Suppressor macrophage treated with lipopolysaccharide for 1 hour (primary cell): Measurements from ENCODE around the gene DLX5.
A peak's percentile ranks its signal among the peaks of the same experiment; 100 is the strongest.
"Not testable (repeated sequence)": the region's sequence is repeated elsewhere in the genome, so short reads cannot be mapped to it uniquely, and the experiment has no call there.

ENCODE experiments used
- DNase-seq, 3 donors: peaks; one replicate each; pipeline ENCODE4 v3.0.0-alpha.2; 2020 to 2022

DLX5 gene

DNA sequence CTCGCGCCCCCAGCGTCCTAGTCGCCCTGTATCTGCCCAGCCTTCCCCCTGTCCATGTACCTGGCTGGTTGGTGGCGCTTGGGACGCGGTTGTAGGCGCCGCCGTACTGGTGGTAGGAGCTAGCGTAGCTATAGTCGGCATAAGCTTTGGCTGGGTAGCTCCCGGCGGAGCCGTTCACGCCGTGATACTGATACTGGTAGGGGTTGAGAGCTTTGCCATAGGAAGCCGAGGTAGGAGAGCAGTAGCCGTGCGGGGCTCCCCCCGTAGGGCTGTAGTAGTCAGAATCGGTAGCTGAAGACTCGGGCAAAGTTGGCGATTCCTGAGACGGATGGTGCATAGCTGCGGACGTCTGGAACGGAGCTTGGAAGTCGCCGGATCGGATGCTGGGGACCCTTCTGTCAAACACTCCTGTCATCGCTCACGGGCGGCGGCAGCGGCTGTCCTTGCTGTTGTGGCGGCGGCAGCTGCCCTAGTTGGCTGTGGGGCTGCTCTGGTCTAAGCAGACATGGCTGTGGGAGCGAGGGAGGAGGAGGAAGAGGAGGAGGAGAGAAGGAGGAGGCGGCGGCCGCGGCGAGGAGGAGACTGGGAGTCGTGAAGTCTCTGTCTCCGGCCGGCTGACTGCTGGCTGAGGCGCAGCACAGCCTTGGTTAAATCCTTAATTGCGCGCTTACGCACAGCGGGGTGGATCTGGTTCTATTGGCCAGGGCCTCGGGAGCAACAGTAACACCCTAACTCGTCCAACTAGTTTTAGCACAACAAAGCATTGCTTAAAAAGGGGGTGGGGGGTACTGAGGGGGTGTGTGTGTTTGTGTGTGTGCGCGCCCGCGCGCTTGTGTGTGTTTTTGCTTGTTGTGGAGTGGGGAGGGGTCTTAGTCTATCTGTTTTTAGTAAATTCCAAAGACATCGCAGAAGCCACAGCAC lies at the start of gene DLX5:
Gene DLX5 (minus strand): TSS at position 623 of the 921 bp plus-strand sequence. CDS start 208 bp downstream, at position 415.
- DNase-seq = no peak

DNA sequence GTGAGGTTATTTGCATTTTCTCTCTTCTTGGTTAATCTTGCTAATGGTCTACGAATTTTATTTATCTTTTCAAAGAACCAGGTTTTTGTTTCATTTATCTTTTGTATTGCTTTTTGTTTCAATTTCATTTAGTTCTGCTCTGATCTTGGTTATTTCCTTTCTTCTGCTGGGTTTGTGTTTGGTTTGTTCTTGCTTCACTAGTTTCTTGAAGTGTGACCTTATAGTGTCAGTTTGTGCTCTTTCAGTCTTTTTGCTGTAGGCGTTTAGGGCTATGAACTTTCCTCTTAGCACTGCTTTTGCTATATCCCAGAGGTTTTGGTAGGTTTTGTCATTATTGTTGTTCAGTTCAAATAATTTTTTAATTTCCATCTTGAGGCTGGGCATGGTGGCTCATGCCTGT lies 47.4 kb upstream of the DLX5 start:
- DNase-seq = not testable (repeated sequence)

DNA sequence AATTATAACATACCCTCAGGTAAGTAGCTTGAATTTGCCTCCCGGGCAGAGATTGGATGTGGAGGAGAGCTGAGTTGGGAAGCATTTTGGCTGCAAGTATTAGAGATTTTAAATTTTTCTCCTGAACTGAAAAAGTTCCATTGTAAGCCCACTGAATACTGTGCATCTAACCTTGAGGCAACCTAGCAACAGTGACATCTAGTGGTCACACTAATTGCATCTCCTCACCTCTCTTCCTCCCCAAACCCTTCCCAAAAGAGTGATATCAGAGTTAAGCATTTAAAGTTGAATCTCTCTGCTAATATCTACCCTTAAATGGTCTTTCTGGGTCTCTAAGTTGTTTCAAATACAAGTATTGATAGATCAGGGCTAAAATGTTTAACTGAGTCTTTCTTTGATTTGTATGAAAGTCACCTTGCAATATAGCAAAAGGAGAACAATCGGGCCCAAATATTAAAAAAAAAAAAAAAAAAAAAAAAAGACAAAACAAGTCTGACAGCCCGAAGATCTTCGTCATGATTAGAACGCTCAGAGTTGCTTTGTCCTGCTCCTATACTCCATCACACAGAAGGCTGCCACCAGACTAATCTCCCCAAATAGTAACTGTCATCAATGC lies 40.4 kb upstream of the DLX5 start:
- DNase-seq = peak; percentile 49 to 67 (median 63)

DNA sequence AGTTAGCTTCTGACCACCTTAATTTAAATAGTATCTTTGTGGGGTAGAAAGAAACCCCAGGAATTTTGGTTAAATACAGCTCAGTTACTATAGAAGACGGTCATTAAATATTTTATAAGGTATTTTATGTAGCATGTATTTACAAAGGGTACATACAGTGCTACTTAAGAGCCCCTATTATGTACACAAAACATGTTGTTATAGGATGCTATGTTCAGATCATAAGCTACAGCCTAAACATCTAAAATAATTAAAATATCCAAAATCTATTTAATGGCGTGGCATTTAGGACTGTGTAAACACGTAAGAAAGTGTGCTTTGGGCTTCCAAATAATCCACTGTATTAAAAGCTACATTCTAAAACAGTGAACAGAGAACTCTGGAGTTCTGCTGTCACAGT lies 39.4 kb upstream of the DLX5 start:
- DNase-seq = no peak

DNA sequence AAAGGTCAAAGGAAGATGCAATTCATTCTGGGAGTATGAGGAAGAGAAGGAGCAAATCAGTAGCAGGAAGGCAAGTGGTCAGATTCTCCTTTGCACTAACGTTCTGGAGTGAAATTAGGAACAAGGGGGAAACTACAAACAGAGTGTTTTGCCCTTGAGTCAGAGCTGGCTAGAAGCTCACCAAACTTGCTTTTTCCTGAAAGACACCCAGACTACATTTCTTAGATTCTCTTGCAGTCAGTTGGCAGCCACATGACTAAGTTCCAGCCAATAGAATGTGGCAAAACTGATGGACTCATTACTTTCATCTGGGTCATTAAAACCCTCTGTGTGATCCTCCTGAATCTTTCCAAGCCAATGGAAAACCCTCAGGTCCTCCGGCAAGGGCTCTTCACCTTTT lies 18.6 kb upstream of the DLX5 start:
- DNase-seq = no peak

DNA sequence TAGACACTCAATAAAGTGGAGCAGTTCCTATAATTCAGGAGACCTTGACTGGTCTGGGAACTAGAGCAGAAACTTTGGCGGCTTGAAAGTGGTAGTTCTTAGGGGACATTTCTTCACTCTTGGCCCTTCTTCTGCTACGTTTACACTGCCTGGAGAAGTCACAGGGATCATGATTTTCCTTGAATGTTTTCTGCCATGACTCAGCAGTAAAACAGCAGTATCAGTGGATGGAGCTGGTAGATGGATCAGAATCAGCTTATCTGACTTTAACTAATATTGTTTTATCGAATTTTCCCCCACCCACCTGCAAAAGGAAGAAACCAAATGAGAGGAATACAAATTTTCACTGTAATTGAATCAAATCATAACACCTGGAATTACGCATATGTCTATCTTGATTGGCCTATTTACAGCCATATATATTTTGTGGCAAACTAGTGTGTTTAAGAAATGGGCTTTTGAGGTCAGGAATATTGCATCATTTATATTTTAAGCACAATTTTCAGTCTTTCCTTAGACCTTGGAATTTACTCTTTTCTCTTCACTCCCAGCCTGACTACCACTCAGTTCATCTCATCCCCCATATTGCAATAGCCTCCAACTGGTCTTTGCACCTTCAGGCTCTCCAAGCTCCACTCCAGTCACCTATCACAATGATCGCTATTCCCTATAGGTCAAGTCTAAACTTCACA lies 14.9 kb upstream of the DLX5 start:
- DNase-seq = no peak

DNA sequence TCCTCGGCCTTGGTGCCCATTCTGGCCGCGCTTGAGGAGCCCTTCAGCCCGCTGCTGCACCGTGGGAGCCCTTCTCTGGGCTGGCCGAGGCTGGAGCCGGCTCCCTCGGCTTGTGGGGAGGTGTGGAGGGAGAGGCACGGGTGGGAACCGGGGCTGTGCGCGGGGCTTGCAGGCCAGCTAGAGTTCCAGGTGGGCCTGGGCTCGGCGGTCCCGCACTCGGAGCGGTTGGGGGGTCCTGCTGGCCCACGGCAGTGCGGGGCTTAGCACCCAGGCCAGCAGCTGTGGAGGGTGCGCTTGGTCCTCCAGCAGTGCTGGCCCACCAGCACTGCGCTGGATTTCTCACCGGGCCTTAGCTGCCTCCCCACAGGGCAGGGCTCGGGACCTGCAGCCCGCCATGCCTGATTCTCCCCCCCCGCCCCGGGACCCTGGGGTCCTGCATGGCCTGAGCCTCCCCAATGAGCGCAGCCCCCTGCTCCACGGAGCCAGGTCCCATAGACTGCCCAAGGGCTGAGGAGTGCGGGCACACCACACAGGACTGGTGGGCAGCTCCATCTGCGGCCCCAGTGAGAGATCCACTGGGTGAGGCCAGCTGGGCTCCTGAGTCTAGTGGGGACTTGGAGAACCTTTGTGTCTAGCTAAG lies 9.7 kb upstream of the DLX5 start:
- not testable (repeated sequence) for DNase-seq

DNA sequence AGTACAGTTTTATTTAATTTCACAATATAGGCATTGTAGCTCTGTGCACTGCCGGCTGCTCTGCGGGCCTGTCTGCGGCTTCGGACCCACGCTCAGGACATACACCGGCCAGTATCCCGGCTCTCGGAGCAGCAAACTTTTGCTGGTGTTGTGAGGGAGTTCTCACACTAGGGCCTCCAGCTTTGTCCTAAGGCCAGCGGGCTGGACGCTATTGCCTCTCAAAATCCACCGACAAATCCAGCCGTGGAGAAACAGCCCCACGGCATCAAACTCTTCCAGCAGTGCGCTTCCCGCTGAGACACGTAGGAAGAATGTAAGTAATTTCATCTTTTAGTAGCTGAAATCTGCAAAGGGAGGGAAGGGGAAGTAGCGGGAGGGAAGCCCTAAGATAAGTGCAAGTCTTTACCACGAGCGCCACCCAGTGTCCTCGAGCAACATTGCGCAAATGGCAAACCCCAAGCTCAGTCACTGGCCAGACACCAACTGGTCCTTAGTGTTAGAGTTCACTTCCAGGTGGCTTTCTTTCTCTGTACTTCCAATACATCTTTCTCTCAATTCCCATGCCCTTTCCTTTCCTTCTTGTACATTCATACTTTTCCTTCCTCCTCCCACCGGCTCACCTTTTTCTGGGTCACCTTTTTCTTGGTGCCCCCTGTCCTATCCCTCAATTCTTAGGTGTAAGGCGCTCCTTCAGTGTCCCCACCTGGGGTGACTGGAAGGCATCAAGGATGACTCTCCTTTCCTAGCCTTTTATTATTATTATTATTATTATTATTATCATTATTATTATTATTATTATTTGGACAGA lies 3.0 kb upstream of the DLX5 start:
- DNase-seq = peak; percentile 89 to 90 (median 89)

DNA sequence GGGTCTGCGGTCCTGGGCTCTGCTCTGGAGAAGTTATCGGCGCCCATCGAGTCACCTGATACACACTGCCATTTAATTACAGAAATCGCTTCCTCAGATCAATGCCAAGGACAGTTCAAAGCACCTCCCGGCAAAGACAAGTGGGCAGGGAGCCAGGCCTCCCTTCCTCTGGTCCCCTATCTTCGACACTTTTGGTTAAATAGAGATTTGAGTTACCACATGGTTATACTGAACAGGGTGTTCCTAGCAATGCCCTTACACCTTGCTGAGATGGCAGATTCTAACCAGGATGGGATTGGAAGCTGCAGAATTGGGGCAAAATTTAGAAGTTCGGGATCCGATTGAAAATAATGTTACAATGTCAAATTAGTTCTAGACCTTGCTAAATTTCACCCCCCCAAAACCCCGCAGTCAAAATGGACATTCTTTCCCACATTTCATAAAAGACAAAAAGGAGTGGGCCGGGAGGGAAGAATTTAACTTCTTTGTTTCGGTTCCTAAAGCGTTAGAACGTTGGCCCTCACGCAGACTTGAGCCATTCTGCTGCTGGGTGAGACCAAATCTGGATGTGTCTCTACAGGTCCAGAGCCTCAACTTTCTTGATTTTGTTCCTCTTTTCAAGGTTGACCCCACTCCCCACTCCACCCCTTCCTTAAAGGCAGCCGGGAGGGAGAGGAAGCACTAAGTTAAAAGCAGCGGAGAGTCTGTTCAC lies 2.2 kb upstream of the DLX5 start:
- DNase-seq = peak; percentile 67 to 76 (median 75)

DNA sequence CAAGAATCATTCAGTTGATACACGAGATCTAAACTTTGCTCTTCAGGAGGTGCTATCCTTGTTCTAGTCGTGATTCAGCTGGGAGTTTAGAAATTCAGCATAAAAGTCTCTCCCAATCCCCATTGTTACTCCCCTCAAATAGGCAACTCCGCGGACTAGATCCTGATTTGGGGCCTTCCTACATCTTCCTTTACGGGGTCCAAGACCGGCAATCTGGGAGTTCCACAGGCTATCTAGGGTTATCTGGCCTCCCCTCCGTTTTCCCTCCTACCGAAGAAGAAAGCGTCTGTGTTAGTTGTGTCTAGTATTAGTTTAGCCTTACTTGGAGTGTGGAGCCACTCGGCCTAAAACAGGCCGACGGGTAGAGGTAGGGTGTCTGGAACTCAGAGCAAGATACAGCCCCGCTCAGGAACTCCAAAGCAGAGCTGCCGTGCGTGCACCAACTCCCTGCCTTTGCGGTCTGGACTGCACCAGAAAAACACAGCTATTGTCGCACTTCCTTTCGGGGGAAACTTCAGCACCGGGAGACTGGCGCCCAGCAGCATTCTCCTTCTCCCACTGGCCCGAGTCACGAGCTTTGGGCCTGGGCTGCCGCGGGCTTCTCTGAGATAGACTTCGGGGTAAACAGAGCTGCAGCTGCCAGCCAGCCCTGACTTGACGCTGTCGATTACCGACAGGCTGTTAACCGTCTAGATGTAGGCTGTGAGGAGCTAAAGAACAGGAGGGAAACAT lies 1.5 kb upstream of the DLX5 start:
- DNase-seq = peak; percentile 37 to 45 (median 43)

DNA sequence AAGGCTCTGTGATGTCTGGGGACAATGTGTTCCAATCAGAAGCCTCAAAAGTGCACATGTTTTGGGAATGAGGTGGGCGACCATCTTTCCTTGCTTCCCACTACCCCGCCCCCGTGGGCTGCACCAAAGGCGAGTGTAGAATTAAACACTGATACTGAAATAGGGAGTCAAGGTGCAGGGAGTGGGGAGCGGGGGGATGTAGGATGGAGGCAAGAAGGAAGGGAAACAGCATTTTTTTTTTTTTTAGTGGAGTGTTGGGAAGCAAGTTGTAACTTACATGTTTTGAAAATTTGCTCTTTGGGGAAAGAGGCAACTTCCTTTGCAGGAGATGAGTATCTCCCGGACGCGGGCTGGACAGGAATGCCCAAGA lies 484 bp upstream of the DLX5 start:
- DNase-seq = no peak

DNA sequence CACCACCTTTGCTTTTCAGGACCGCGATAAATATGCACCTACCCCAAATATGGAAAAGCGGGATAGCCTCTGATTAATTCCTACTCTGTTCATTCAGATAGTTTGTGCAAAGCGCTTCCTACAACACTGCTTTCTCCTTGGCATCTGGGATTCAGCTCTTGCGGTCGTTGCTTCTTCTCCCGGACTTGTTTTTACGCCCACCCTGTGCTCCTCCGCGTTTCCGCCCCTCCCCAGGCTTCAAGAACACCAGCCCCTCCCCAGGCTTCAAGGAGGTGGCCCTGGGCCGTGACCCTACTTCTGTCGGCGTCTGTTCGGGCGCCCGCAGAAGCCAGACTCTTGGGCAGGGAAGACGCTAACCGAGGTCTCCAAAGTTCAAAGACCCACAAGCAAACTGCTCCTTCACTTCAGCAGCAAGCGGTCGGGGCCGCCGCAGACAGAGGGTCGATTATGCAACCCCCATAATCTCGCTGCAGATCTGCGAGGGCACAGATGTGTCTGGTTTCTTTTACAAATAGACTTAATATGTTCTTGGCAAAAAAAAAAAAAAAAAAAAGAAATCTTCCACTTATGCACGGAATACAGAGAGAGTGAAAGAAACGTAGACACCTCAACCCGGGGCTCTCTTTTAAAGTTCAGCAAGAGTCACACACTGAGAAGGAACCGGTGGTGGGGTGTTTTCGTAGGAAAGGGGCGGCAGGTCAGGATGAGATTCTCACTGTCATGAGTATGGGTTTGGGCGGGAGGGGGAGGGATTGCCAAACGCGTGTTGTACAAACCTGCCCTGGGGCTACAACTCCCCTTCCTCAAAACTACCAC lies 1.9 kb downstream of the DLX5 start:
- no peak for DNase-seq

DNA sequence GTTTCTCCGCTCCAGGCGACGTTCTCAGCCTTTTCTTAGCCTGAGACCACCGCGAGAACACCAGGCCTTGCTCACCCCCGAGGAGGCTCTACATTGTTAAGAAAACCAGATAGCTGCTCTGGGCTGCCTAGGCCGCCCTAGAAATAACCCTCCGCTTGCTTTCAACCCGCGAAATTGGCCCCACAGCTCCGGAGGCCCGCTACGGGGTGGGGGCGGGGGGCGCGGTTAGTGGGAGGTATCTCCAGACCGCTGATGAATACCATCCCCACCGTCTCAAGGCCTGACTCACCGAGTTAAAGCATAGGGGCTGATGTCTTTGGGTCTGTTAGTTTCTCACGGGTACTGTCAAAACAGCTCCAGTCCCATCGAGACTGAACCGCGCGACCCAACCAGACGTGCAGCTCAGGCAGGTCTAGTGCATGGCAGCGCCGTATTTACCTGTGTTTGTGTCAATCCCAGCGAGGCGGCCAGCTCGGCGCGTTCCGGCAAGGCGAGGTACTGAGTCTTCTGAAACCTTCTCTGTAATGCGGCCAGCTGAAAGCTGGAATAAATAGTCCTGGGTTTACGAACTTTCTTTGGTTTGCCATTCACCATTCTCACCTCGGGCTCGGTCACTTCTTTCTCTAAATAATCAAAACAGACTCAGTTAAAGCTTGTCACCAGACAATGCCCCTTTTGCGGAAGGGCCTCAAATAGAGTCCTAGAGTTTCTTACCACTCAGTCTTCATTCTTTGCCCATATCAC lies 2.7 kb downstream of the DLX5 start:
- DNase-seq = no peak

DNA sequence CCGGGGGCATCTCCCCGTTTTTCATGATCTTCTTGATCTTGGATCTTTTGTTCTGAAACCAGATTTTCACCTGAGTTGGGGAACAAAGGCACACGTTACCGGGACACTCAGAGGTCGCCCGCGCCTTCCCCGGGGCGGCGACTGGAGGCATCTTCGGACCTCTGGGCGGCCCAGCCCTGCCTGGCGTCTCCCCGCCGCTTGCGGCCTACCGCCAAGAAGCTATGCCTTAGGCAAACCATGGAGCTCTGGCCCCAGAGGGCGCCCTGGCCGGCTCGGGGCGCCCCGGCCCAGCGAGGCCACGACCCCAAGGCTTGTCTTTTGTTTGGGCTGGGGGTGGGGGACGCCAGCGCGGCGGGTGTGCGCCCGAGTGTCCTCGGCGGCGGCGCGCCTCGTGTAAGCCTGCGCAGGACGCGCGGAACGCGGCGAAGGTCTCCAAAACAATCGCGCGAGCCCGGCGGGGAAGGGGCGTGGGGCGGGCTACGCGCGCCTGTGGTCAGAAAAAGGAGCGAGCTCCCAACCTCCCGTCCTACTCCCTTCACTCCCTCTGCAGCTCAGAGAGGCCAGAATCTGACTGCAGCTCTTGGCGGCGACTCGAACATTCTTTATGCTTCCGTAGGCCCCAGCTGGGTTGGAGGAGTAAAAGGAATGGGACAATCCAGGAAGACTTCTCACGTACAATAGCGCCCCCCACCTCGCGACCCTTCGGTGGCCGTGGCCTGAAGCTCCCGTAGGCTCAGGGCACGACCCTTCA lies 3.5 kb downstream of the DLX5 start:
- no peak for DNase-seq

DNA sequence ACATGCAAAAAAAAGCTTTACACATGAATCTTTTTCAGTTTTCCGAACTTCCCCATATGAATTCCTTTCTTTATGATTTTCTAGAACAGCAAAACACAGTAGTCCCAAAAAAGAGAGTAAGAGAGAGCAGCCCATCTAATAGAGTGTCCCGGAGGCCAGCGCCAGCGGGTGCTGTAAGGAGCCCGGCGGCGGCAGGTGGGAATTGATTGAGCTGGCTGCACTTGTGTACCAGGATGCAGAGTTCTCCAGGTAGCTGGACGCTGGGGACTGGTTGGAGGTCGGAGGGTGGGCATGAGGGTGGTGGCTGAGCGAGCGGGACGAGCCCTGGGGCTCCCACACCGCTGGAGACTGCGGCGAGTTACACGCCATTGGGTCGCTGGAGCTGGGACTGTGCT lies 4.0 kb downstream of the DLX5 start:
- DNase-seq = no peak

DNA sequence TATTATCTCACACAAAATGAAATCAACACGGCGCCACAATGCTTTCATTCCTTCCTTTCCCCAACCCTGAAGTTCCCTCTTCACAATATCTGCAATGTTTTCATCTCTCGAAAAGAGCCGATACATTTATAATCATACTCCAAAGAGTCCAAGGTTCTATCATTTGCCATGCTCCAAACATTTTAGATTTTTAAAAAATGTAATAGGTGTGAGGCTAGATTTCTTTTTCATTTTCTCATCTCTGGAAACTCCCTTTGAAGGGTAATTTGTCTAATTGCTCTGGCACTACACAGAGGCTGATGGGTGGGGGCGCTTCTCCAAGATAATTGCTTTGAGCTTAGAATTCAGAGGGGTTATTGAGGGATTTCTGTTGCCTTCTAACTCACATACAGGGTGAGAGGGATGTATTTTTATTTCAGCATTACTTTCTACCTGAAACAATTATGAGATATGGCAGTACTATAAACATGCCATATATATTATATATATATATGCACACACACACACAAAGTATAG lies 4.9 kb downstream of the DLX5 start:
- no peak for DNase-seq

DNA sequence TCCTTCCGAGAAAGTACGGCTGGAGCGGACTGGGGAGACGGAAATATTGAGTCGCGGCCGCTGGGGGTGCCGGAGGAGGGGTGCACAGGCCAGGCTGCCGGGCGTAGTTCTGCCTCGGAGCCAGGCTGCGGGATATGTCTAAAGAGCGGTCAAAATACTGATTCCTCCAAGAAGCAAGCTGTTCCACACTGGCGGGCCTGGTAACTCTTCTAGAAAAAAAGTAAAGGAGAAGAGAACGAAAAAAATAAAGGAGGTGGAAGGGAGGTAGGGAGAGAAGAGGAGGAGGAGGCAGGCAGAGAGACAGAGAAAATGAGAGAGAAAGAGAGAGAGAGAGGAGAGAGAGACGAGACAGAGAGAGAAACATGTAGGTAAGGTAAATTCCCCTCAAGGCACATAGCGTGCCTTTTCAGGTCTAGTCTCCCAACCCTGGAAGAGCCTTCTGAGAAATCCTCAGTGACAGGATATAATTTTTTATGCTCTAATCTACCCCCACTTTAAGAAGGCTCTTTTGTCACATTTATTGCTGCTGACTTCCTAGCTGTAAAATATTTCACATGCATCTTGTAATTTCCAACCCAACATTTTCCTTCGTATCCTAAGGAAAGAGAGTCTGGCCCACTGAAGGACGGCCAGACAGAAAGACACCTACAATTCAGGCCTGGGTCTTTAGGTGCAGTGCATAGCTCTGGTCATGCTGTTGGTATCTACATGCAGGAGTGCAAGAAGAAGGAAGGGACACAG lies 5.7 kb downstream of the DLX5 start:
- DNase-seq = no peak
